ENCODE measurements around the gene CDH24. TPM values are rescaled to one million over a fixed set of nuclear protein-coding genes. Genes with fewer than 3 reads are reported as not detected.
"Not testable (repeated sequence)": the region's sequence is repeated elsewhere in the genome, so short reads cannot be mapped to it uniquely, and the experiment has no call there.

Gene CDH24
- total and polyA plus RNA-seq, 10 donors: 1.3 to 9.4 (median 5.4) TPM

DNA sequence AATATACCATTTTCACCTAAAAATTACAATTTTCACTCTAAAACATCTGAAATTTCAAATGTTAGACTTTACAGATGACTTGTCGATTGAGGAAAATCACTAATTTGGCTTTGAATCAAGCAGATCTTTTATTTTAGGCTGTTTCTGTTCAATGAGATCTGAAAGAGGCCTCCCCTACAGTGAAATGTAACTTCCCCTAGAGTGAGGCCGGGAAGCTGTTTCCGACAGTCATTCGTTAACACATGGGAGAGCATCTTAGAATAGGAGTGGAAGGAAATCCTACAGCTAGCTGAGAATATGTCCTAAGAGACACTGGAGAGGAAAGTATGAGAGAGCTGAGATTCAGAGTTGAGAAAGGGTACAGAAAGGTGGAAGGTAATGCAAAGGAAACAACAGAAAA lies 41.7 kb downstream of the CDH24 start:
- H3K4me3 ChIP-seq: no peak overlapping the region
- peaks cover 0 to 1% (median under 1%) of the 10 kb centered on the region in 6 donors for H3K4me1 ChIP-seq
- WGBS, 5 donors: 54 to 65% (median 62%) methylated on average over 4 of the region's 4 CpGs
- no peak overlapping the region for H3K27ac ChIP-seq
- no peak for TF ChIP-seq CTCF (IDR thresholded peaks at IDR 0.05 in 8 of 11, conservative IDR thresholded peaks at IDR 0.05 in 3 of 11)
- no peak for TF ChIP-seq POLR2AphosphoS5 (IDR thresholded peaks at IDR 0.05)
- TF ChIP-seq POLR2A (IDR thresholded peaks at IDR 0.05): no peak
- H3K36me3 ChIP-seq: peaks cover 0 to 2% (median 0%) of the 10 kb centered on the region in 6 donors
- no peak for DNase-seq
- H3K27me3 ChIP-seq (replicated peaks in 1 of 7): no peaks in the 10 kb centered on the region
- intact Hi-C loops (cut with DNase I; ENCODE audit: low total_unique reads): no loop called here
- H3K9me3 ChIP-seq: no peaks in the 10 kb centered on the region

- H3K9me3 ChIP-seq; H3K4me3 ChIP-seq; H3K27me3 ChIP-seq (replicated peaks in 1 of 7); intact Hi-C loops (cut with DNase I; ENCODE audit: low total_unique reads); H3K36me3 ChIP-seq; H3K27ac ChIP-seq; DNase-seq: not testable (repeated sequence)
- 87 to 98% (median 95%) methylated on average over 5 of the region's 5 CpGs for WGBS, 5 donors
- H3K4me1 ChIP-seq: peaks cover 2 to 18% (median 13%) of the 10 kb centered on the region in 6 donors
Measured at GRCh38 chr14:23013749-23014054, 43.6 kb downstream of the CDH24 start.

GRCh38 chr14:23013054-23013748 lies 44.1 kb downstream of the CDH24 start:
- no peaks in the 10 kb centered on the region for H3K9me3 ChIP-seq
- H3K4me1 ChIP-seq: peaks cover 7 to 23% (median 18%) of the 10 kb centered on the region in 6 donors
- H3K36me3 ChIP-seq: no peaks in the 10 kb centered on the region
- H3K27ac ChIP-seq: no peak overlapping the region
- DNase-seq: no peak
- TF ChIP-seq POLR2A (IDR thresholded peaks at IDR 0.05): no peak
- no peak for TF ChIP-seq CTCF (IDR thresholded peaks at IDR 0.05 in 8 of 11, conservative IDR thresholded peaks at IDR 0.05 in 3 of 11)
- H3K4me3 ChIP-seq: no peak overlapping the region
- intact Hi-C loops (cut with DNase I; ENCODE audit: low total_unique reads): no loop called here
- H3K27me3 ChIP-seq (replicated peaks in 1 of 7): no peaks in the 10 kb centered on the region
- WGBS, 5 donors: 74 to 94% (median 86%) methylated on average over 6 of the region's 6 CpGs

DNA sequence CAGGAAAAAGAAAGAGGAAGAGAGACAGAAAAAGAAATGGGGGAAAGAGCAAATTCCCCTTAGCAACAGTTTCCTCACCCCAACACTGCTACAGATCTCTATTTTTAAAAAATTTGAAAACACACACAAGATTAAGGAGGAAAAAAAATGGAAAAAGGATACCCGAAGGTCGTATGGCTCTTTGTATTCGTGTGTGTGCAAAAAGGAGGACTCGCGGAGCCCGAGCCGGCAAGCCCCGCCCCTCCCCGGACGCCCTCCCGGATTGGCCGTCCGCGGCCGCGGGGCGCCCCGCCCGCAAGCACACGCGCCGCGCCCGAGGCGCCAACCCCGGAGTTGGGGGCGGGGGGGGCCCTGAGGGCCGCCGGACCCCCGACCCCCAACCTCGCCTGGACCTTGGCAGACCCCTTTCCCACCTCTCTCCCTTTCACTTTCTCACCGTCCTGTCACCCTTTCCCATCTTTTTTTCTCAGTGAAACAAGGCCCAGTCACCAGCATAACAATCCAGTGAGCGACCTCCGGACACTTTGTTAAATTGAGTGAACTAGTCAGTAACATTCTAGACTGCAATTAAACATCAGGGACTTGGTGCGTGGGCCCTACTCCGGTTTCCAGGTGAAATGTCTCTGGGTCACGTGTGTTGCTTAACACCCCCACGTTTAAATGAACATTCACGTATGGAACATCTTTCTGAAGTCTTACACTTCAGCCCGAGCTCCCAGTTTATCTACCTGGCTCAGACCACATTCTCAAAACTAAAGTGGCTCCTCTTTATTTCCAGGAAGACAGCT lies 47.2 kb downstream of the CDH24 start, which contains the start of gene C14orf93:
C14orf93 (minus strand) TSS at position 205 of the 788 bp plus-strand sequence. CDS start 11,120 bp downstream, outside the sequence.
- peak; percentile 95 for DNase-seq
- no peaks in the 10 kb centered on the region for H3K27me3 ChIP-seq (replicated peaks in 1 of 7)
- TF ChIP-seq CTCF (IDR thresholded peaks at IDR 0.05 in 8 of 11, conservative IDR thresholded peaks at IDR 0.05 in 3 of 11): peak in 1 of 11 experiments; percentile 4
- TF ChIP-seq POLR2AphosphoS5 (IDR thresholded peaks at IDR 0.05): peak; percentile 48 to 70 (median 70)
- TF ChIP-seq POLR2A (IDR thresholded peaks at IDR 0.05): no peak
- peak within 1 kb of the TSS; percentile 38 to 80 (median 51) for H3K4me3 ChIP-seq
- H3K4me1 ChIP-seq: peaks cover 16 to 47% (median 36%) of the 10 kb centered on the region in 6 donors
- intact Hi-C loops (cut with DNase I; ENCODE audit: low total_unique reads): no loop called here
- no peaks in the 10 kb centered on the region for H3K36me3 ChIP-seq
- 2 to 5% (median 3%) methylated on average over 40 of the region's 40 CpGs for WGBS, 5 donors
- peak within 1 kb of the TSS; percentile 69 to 96 (median 90) for H3K27ac ChIP-seq
- H3K9me3 ChIP-seq: no peaks in the 10 kb centered on the region

All from spleen (tissue), 11 donors.